ENCODE results near the gene THAP8. TPM values are rescaled to one million over a fixed set of nuclear protein-coding genes. Genes with fewer than 3 reads are reported as not detected.
"Not testable (repeated sequence)": the region's sequence is repeated elsewhere in the genome, so short reads cannot be mapped to it uniquely, and the experiment has no call there.

The THAP8 gene
- total and polyA plus RNA-seq, 2 of the 13 experiments (the other 11 are each of a cell fraction or from before 2014, with no cell fraction given) = 1.7 to 3.7 TPM

- TF ChIP-seq MTERF4 (CRISPR knock-in tag; IDR thresholded peaks at IDR 0.05) = no peak
- no peak for TF ChIP-seq ZNF354B (CRISPR knock-in tag; IDR thresholded peaks at IDR 0.05)
Observed at GRCh38 chr19:36041831-36042230, 12.3 kb downstream of the THAP8 start (continued).

- DNase-seq (ENCODE audit: low spot score); ATAC-seq; H3K79me2 ChIP-seq (ENCODE audit: insufficient read depth, low read length); BruUV-seq (replicated peaks); H3K36me3 ChIP-seq (replicated peaks in 1 of 2; ENCODE audit: control insufficient read depth in 1 of 2, insufficient read depth in 2 of 2, low read length in 2 of 2); H2AFZ ChIP-seq (ENCODE audit: low read length); H3K4me2 ChIP-seq (ENCODE audit: low read depth, low read length); in situ Hi-C loops (cut with HindIII; ENCODE audit: extremely low pct_ligation_motif_present, low pct_unique_long_range_greater_than_20kb); H3K4me3 ChIP-seq (replicated peaks in 1 of 3; ENCODE audit: insufficient read depth in 1 of 3, low read depth in 2 of 3, low read length in 3 of 3); intact Hi-C loops (cut with micrococcal nuclease; ENCODE audit: unreplicated experiment); H3K9ac ChIP-seq (ENCODE audit: insufficient read depth, low read depth, low read length); H4K20me1 ChIP-seq (ENCODE audit: insufficient read depth, low read length); H3K27me3 ChIP-seq (ENCODE audit: control insufficient read depth in 1 of 2, insufficient read depth in 2 of 2, low read length in 2 of 2); CTCF ChIA-PET (ENCODE audit: low intra/inter-chr PET ratio, low total read pairs); H3K9me3 ChIP-seq (ENCODE audit: low read length): not testable (repeated sequence)
- peaks cover 29% of the 10 kb centered on the region for H3K4me1 ChIP-seq (ENCODE audit: insufficient read depth, low read length)
- peak; percentile 8 for FAIRE-seq
- POLR2A ChIA-PET = interaction anchor here (1.2 to 1.5 kb wide), 2 partner anchors 13 to 87 kb away, joined by 3 to 18 read pairs; partner anchors contain the start of gene THAP8
- WGBS (ENCODE audit: low lambda C conversion rate) = 61% methylated on average over 6 of the region's 6 CpGs
- TF ChIP-seq PHF21A (CRISPR knock-in tag; IDR thresholded peaks at IDR 0.05) (0 out of 2 replicates have a peak, but pooled peaks have one; percentile 19), CEBPB (IDR thresholded peaks at IDR 0.05; ENCODE audit: borderline replicate concordance, low read depth, low read length) (peak; percentile 85), ZNF460 (CRISPR knock-in tag; IDR thresholded peaks at IDR 0.05; ENCODE audit: borderline replicate concordance) (peak; percentile 87), CEBPG (CRISPR knock-in tag; IDR thresholded peaks at IDR 0.05) (peak; percentile 96), RCOR2 (CRISPR knock-in tag; IDR thresholded peaks at IDR 0.05) (0 out of 2 replicates have a peak, but pooled peaks have one; percentile 14), ZNF770 (CRISPR knock-in tag; IDR thresholded peaks at IDR 0.05) (peak; percentile 85)
- H3K27ac ChIP-seq (ENCODE audit: extremely low read length, insufficient read depth, low read length) = peak overlapping the region; percentile 28
Observed at GRCh38 chr19:36041092-36041491, 13.0 kb downstream of the THAP8 start.
